ENCODE data around the gene ZP1.

Gene ZP1

DNA sequence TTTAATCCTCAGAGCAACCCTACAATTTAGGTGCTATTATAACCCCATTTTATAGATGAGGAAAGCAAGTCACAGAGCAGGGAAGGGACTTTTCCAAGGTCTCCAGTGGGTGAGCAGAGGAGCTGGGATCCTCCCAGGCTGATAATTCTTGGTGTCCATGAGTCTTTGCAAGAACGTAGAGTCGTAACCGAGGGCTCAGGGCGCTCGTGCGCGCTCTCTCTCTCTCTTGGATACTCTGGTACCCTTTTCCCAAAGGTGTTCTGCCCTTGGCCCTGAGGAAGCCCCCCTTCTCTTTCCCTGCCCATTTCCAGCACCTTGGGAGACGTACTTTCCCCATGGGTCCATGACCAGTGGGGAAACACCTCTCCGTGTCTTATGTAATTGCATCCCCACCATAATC lies 5.2 kb upstream of the ZP1 start:
- DNase-seq, result no peak

DNA sequence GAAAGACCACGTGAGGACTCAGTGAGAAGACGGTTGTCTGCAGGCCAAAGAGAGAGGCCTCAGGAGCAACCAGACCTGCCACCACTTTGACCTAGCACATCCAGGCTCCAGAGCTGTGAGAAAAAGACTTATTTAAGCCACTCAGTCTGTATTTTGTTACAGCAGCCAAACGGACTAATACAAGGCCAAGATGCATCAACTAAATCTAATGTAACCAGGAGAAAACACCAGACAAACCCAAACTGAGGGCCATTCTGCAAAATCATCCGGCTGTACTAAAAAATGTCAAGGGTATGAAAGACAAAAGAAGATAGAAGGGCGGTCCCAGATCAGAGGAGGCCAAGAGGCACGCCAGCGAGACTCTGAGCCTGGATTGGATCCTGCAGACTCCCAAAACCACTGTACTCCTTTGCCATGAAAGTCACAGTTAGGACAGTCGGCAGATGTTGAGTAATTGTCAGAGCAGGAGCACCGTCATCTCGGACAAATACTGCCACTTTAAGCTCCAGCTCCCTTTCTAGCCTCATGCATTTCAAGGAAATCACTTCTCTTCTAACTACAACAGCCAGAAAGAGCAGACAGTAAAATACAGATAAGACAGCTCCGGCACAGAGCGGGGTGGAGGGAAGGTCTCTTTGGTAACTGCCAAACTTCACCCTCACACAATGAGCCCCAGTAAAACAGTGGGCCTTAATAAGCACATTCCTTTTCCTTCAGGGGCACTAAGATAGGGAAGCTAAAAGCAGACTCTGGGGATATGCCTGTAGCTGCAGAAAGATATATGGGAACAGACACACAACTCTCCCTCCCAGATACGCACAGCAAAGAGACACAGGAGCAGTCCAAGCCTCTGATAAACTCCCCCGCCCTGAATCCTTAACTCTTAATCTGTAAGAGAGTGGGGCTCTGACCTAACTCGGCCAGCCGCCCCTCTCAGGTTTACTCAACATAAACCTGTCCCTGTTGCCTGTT lies 3.5 kb upstream of the ZP1 start:
- no peak for DNase-seq

DNA sequence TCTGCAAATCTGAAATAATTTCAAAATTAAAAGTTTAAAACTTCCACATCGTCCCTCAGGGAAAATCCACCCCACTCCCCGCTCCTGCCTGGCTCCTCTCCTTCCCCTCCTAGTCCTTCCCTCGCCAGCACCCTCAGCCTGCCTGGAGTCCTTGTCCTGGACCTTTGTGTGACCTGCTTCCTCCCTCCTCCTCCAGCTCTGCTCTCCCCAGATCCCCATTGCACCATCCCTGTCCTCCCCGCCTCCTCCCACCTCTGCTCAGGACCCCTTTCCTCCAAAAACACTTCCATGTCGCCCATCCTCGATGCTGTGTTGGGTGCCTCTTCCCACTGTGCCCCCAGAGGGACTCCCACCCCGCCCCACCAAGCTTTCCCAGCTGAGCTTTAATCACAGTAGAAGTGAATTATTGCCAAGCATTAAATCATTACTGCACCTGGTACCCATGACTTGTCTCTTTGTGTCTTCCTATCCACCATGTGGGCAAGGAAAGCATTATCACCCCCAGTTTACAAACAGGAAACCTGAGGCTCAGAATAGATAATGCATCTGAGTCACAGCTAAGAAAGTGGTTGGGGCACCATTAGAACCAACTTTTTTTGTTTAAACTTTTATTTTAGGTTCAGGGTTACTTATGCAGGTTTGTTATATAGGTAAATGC lies 2.4 kb upstream of the ZP1 start:
- no peak for DNase-seq

DNA sequence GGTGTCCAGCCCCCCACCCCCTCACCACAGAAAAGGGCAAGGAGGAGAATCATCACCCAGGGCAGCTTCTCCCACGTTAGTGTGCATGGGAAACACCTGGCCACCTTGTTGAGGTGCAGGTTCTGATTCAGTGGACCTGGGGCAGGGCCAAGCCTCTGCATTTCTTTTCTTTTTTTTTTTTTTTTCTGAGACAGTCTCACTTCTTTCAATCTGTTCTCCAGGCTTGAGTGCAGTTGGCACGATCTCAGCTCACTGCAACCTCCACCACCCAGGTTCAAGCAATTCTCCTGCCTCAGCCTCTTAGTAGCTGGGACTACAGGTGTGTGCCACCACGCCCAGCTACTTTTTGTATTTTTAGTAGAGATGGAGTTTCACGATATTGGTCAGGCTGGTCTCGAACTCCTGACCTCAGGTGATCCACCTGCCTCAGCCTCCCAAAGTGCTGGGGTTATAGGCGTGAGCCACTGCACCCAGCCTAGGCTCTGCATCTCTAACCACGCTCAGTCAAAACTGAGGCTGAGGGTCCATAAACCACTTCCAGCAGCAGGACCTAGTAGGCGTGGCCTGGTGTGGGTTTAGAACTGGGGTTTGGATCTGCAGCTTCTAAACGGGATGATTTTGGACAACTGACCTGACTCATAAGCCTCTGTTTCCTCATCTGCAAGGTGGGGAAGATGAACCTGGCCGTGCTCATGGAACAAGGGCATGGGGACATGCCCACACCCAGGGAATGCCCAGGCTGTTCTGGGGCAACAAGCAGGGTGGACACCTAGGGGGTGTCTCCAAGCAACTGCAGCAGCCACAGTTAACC lies 734 bp downstream of the ZP1 start:
- no peak for DNase-seq

DNA sequence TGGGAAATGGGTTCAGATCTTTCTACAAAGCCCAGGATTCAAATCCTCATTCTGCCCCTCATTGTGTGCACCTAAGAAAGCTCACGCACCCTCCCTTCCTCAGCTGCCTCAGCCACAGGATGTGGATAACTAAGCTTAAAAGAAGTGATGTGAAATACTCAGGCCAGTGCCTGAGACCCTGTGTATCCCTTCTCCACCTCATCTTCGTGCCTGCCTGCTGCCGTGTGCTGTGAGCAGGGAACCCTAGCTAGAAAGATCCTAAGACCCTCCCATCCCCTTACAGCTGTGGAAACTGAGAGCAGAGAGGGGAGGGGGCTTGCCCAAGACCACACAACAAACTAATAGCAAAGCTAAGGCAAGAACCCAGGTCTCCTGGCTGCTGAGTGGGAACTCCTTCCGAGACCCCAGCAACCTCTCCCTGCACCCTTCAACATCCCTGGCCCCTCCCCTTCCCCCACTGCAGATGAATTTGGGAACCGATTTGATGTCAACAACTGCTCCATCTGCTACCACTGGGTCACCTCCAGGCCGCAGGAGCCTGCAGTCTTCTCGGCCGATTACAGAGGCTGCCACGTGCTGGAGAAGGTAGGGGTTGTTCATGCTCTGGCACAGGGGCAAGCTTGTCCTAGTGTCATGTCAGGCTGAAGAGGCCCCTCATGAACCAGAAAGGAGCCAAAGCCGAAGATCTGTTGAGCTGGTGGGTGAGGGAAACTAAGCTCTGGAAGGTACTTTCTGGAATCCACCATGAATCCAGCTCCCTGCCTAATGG lies 1.5 kb downstream of the ZP1 start:
- DNase-seq, result no peak

DNA sequence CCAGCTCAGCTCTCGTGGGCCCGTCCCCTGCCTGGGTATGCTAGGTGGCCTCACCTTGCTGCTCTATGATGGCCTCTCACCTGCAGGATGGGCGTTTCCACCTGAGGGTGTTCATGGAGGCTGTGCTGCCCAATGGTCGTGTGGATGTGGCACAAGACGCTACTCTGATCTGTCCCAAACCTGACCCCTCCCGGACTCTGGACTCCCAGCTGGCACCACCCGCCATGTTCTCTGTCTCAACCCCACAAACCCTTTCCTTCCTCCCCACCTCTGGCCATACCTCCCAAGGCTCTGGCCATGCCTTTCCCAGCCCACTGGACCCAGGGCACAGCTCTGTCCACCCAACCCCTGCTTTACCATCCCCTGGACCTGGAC lies 2.1 kb downstream of the ZP1 start:
- no peak for DNase-seq

DNA sequence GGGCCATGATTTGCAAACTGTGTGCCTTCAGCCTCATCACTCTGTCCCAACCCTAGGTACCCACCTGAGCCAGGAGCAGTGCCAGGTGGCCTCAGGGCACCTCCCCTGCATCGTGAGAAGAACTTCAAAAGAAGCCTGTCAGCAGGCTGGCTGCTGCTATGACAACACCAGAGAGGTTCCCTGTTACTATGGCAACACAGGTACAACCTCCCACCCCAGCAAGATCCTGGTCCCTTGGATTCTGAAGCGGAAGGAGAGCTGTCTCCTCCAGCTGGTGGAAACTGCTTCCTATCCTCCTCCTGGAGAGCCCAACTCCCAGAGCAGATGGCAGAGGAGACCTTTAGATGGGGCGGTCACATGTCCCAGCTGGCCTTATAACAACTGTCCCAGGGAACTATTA lies 2.9 kb downstream of the ZP1 start:
- DNase-seq, result no peak

DNA sequence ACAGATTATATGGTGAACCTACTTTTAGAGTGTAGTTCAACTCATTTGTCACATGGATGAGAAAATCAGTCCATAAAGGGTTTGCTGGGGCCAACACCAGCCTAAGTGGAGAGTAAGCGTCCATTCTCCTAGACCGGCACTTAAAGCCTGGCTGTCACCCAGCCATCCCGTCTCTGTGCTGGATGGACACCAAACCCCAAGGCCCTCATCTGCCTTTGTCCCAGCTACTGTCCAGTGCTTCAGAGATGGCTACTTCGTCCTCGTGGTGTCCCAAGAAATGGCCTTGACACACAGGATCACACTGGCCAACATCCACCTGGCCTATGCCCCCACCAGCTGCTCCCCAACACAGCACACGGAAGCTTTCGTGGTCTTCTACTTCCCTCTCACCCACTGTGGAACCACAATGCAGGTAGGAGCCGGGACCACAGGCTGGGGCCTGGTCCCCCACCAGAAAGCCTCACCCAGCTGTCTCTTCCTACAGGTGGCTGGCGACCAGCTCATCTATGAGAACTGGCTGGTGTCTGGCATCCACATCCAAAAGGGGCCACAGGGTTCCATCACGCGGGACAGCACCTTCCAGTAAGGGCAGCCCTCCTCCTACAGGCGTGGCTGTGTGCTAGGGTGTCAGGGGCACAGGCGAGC lies 3.5 kb downstream of the ZP1 start:
- no peak for DNase-seq

DNA sequence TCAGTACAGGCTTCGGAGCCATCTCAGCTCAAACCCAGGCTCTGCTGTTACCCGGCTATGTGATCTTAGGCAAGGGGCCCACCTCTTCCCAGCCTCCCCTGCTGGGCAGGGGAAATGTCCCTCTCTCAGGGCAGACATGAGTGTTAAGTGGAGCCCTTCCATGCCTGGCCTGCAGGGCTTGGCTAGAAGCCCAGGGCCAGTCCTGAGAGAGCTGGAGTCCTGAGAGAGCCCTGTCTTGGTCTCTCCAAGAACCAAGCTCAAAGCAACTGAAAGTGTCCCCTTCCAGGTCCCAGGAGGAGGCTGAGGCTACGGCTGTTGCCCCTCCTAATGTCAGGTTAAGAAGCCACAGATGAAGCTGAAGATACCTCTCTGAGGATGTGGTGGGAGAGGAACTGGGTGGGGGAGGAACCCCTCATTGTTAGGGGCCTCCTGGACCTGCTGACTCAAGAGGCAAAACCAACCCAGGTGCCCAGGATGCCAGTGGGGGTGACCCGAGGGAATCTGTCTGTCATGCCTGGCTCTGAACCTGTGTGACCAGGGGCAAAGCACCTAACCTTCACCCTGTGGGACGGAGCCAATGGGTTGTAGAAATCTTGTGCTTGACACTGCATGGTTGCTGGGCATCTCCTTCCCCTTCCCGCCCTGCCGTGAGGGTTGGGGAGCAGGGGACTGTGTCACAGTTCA lies 4.2 kb downstream of the ZP1 start:
- no peak for DNase-seq

DNA sequence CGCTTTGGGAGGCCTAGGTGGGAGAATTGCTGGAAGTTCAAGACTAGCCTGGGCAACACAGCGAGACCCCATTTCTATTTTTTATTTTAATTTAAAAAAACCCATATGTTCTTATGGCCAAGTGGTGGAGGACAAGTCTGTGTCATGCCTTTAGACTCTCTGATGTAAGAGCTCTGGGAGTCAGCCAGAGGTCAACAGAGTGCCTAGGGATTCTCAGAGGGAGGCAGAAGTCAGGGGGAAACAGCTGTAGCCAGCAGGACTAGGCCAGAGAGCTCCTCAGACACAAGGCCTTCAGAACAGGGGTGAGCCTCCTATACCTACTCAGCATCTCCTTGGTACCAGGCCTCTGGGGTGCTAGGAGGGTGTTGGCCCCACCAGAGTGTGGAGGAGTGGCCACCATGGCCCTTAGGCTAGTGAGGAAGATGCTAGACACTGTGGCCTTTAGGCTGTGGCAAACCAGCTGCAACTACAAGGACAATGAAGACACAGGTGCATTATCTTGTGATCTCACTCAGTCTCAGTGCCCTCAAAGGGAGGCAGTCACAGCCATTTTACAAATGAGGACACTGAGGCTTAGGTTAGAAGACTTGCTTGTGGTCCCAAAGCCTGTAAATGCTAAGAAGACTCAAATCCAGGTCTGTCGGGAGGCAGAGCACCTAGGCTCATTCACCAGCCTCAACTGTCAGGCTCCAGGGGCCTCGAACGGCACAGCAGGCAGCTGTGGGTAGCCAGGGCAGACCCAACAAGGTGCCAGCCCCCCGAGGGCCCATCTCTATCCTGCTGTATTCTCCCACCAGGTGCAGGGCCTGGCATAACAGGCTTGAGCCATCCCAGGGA lies 5.0 kb downstream of the ZP1 start:
- no peak for DNase-seq

DNA sequence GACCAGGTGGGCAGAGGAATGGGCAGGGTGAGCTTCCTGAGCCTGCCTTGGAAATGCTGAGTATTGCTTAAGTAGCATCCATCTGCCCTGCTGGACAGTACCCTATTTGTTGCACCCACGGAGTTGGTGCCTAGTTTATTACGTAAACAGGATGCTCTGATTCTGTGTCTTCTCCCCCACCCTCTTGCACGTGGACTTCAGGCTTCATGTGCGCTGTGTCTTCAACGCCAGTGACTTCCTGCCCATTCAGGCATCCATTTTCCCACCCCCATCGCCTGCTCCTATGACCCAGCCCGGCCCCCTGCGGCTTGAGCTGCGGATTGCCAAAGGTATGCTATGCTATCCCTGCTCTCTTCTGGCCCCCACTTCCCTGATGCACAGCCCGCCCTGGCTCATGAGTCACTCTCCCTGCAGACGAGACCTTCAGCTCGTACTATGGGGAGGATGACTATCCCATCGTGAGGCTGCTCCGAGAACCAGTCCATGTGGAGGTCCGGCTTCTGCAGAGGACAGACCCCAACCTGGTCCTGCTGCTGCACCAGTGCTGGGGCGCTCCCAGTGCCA lies 5.7 kb downstream of the ZP1 start:
- DNase-seq, result no peak

DNA sequence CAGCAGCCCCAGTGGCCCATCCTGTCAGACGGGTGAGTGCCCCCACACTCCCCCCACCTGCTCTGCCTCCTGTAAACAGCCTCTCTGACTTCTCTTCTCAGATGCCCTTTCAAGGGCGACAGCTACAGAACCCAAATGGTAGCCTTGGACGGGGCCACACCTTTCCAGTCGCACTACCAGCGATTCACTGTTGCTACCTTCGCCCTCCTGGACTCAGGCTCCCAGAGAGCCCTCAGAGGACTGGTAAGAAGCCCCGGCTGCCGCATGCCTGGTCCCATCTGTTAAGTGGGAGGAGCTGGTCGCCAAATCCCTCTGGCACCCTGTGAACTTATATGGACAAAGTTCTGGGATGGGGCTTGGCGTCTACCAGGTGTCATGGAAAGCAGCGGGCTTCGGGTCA lies 6.2 kb downstream of the ZP1 start:
- DNase-seq, result no peak

DNA sequence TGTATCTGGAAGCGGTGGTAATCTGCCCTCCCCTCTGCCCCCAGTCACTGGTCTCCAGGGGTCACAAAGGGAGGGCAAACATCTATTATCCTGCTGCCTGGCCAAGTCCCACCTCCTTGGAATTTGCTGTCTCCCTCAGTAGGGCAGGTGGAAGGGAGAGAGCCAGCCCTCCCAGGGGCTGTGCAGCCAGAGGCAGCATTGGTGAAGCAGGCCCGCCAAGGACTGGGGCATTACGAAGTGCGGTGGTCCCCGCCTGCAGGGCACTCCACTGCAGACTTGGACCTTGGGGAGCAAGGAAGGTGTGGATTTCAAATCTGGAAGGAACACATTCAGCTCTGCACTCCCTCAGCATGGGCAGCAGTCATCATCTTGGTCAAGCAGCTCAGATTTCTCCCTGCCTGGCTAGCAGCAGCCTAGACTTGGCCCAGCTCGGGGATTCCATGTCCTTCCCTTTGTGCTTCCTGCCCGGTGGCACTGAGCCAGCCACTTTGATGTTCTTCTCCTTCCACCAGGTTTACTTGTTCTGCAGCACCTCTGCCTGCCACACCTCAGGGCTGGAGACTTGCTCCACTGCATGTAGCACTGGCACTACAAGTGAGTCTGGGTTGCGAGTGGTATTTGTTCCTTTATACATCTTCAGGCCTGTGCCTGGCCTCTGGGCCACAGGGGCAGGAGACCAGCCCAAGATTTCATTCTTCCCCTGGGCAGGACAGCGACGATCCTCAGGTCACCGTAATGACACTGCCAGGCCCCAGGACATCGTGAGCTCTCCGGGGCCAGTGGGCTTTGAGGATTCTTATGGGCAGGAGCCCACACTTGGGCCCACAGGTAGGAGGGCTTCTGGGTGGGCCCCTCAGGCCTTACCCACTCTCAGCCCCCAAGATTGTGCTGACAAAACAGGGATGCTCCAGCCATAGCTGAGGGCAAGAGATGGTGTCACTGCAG lies 7.4 kb downstream of the ZP1 start:
- DNase-seq, result no peak

DNA sequence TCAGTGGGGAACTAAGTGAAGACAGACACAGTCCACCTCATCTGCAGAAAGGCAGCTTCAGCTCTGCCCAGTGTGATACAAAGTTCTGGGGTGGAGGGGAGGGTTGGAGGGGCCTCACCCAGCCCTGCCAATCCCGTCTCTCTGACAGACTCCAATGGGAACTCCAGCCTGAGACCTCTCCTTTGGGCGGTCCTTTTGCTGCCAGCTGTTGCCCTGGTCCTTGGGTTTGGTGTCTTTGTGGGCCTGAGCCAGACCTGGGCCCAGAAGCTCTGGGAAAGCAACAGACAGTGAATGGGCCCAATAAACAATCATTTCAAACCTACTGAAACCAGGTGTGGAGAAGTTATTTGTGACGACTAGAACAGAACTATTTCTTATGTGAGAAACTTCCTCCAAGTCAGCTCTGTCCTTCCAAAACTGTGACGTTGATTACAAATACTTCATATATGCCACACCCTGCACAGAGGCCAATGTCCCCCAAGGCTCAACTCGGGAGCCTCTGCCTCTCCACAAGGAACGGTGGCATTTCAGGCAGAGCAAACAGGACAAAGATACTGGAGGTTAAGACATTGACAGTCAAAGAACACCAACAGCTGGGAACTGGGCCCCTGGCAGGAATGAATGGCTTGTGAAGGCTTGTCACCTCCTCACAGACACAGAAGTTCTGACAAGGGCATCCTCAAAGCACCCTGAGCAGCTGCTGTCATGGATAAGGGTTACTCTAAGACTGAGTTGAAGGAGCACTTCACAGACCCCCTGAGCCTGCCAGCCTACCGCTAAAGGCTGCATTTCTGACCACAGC lies 8.2 kb downstream of the ZP1 start:
- DNase-seq, result no peak

DNA sequence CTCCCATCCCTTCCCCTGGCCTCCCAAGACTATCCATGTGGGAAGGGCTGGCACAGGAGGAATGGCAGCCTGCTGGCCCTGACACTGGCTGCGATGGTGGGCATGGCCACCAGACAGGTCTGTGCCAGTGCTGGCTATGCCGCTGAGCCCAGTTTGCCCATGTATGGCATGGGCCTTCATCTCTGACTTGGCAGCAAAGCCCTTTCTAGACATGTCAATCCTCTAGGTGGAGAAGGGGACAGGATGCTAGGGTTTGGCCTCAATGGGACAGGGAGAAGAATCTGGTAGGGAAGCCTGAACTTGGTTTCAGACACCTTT lies 8.8 kb downstream of the ZP1 start:
- DNase-seq, result no peak

DNA sequence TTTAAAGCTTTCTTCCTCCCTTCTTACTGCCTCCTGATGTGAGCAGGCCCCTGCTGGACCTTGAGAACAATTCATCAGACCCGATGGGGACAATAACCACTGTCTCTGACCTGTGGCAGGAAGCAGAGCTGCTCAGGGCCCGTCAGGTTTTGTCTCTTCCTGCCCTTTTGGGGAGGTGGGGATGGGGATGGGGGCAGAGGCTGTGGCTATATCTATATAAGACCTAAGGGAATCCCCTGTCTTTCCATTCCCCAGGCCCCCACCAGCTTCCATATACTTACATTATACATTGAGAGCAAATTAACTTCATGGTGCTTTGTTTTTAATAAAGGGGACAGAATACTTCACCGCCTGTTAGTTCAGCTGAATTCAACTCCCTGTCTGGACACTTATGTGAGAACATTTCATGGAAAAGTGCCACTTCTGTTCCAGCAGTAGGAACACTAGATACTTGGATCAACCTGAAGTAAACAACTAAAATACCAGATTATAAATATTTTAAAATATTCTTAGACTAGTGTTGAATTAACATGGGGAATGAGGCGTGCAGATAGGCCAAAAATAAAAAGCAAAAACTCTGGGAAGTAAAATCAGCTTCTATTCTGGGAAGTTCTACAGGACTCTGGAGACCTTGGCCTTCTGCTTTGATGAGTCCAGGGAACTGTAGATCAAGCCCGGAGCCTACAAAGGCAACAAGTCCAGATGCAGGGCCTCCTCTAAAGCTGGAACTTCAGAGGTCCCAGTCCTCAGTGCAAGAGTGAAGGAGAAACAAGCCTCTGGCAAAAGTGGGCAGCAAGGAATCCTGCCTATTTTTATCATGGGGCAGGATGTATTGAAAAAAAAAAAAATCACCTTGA lies 11.1 kb downstream of the ZP1 start:
- DNase-seq, result no peak

DNA sequence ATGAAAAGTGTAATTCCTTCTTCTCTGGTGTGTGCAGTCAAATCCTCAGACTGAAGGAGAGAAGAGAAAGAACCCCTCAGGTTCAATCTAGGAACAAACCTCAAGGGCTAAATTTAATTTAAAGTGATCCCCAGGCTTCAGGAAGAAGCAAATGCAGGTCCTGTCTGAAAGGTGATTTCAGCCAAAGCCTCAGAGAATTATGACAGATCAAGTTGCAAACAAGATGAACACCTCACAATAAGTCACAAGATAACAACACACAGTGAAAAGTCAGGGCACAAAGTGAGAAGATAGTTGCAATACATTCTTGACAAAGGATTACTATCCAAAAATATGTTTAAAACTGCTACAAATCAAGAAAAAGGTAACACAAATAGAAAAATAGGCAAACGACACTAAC lies 11.8 kb downstream of the ZP1 start:
- no peak for DNase-seq

Data from activated CD4-positive, alpha-beta T cell treated with anti-CD3 and anti-CD28 coated beads for 4 hours (primary cell).